Spinal cord (tissue), 10 donors: Measurements from ENCODE around the gene COX15. TPM values are rescaled to one million over a fixed set of nuclear protein-coding genes. Genes with fewer than 3 reads are reported as not detected.
"Not testable (repeated sequence)": the region's sequence is repeated elsewhere in the genome, so short reads cannot be mapped to it uniquely, and the experiment has no call there.

ENCODE experiments used
- DNase-seq, 6 donors: peaks; one replicate each; pipeline versions ENCODE4 v3.0.0 to v3.0.0-alpha.2; 2013 to 2015; ENCODE audit warnings: low spot score in 6 of 6, low read depth in 4 of 6
- H3K27ac ChIP-seq: one replicate; pipeline ENCODE4 v1.5.1; 2013; ENCODE audit warnings: low read depth, low read length, control low read depth
- H3K27me3 ChIP-seq: one replicate; pipeline ENCODE4 v1.6.1; 2013; ENCODE audit warnings: low read length; ENCODE audit not compliant: control insufficient read depth, insufficient read depth
- H3K36me3 ChIP-seq: one replicate; pipeline ENCODE4 v1.6.1; 2013; ENCODE audit warnings: low read length; ENCODE audit not compliant: control insufficient read depth, insufficient read depth
- H3K4me1 ChIP-seq: one replicate; pipeline ENCODE4 v1.6.1; 2013; ENCODE audit warnings: low read length; ENCODE audit not compliant: control insufficient read depth, insufficient read depth
- H3K4me3 ChIP-seq: one replicate; pipeline ENCODE4 v1.5.1; 2013; ENCODE audit warnings: low read depth, low read length, control low read depth
- H3K9me3 ChIP-seq: one replicate; pipeline ENCODE4 v1.6.1; 2013; ENCODE audit warnings: low read length; ENCODE audit not compliant: control insufficient read depth, insufficient read depth
- WGBS: methylation state at CpG from one replicate; pipeline ENCODE4 v1.1.5; 2013; ENCODE audit warnings: missing lambda C conversion rate; ENCODE audit not compliant: insufficient coverage; 5-methylcytosine and 5-hydroxymethylcytosine counted together
- polyA plus RNA-seq, 2 donors: library from polyadenylated mRNA; unstranded; fragments of 120-200 nt; gene quantifications; one replicate each; pipeline ENCODE4 v1.2.1, GENCODE V29; 2013; ENCODE audit not compliant: insufficient read length in 2 of 2
- total RNA-seq, 2 donors: library from RNA; depleted of rRNA in 1 of 2; stranded (reverse); fragments of 120-200 nt in 1 of 2; fragments of >200 nt in 1 of 2; gene quantifications; one replicate each; pipeline versions ENCODE4 v1.2.3 to v1.2.4, GENCODE V29; 2013 to 2014
- donor health status: healthy.

Gene COX15
- total and polyA plus RNA-seq, 4 donors = 37.8 to 44.1 (median 41.6) TPM

DNA sequence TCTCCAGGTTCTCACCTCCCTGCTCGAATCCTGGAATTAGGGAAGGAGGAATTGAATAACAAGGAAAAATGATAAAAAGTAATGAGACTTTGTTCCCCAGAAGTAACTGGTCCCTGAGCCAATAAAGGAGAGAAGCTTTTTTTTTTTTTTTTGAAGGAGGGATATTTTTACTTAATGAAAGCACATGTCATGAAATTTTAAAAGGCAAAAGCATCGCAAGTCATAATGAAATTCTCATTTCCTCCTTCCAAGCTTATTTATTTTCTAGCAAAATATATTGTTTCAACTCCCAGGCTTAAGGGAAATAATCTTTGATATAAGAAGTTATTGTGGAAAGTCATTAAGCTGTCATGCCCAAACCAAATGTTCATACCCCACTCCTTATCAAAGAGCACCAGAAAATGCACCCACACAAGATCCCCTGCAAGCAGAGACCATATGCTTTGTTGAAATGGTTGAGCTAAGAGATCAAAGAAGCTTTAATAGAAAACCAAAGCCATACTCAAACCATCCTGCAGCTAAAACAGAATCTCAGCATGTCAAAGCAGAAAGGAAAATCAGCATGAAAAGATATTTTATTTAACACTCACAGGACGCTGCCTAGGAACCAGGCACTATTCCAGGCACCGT, 33.9 kb upstream of the COX15 start:
- no peak overlapping the region for H3K4me3 ChIP-seq
- WGBS = 67% methylated on average over 1 of the region's 4 CpGs
- H3K4me1 ChIP-seq = no peaks in the 10 kb centered on the region

DNA sequence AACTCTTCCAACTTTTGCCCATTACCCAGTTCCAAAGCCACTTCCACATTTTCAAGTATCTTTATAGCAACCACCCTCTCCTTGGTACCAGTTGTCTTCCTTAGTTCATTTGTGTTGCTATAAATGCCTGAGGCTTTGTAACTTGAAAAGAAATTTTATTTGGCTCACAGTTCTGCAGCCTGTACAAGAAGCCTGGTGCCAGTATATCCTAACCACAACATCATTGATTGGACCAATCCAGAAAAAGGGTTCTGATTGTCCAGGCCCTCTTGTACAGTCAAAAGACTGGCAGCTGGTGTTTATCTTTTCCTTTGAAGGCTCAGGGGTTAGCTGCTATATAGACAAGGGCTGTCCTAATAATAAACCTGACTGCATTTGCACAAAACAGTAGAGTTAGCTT, 29.4 kb upstream of the COX15 start:
- Histone ChIP-seq H3K27ac (no peak overlapping the region), H3K27me3 (no peaks in the 10 kb centered on the region), H3K4me1 (no peaks in the 10 kb centered on the region), H3K9me3 (no peaks in the 10 kb centered on the region), H3K36me3 (peaks cover 6% of the 10 kb centered on the region), H3K4me3 (no peak overlapping the region)
- DNase-seq = no peak

More for the DNA sequence above, 33.9 kb upstream of the COX15 start:
- peaks cover 3% of the 10 kb centered on the region for H3K36me3 ChIP-seq
- no peaks in the 10 kb centered on the region for H3K9me3 ChIP-seq
- H3K27me3 ChIP-seq = no peaks in the 10 kb centered on the region
- H3K27ac ChIP-seq = no peak overlapping the region
- DNase-seq = peak in 1 of 6 donors; percentile 14

DNA sequence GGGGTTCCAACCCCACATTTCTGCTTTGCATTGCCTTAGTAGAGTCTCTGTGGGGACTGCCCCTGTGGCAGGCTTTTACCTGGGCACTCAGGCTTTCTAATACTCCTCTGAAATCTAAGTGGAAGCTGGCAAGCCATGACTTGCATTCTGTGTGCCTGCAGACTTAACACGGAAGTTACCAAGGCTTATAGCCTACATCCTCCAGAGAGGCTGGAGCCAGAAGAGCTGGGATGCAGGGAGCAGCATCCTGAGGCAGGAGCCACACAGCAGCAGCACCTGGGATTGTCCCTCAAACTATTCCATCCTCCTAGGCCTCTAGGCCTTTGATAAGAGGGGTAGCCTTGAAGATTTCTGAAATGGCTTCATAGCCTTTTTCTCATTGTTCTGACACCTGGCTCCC, 28.4 kb upstream of the COX15 start:
- Histone ChIP-seq H3K9me3 (no peaks in the 10 kb centered on the region), H3K36me3 (peaks cover 6% of the 10 kb centered on the region), H3K27me3 (no peaks in the 10 kb centered on the region), H3K27ac (no peak overlapping the region), H3K4me1 (no peaks in the 10 kb centered on the region), H3K4me3 (no peak overlapping the region)
- WGBS = no CpG with 5 or more reads among the region's 1 CpG
- no peak for DNase-seq

DNA sequence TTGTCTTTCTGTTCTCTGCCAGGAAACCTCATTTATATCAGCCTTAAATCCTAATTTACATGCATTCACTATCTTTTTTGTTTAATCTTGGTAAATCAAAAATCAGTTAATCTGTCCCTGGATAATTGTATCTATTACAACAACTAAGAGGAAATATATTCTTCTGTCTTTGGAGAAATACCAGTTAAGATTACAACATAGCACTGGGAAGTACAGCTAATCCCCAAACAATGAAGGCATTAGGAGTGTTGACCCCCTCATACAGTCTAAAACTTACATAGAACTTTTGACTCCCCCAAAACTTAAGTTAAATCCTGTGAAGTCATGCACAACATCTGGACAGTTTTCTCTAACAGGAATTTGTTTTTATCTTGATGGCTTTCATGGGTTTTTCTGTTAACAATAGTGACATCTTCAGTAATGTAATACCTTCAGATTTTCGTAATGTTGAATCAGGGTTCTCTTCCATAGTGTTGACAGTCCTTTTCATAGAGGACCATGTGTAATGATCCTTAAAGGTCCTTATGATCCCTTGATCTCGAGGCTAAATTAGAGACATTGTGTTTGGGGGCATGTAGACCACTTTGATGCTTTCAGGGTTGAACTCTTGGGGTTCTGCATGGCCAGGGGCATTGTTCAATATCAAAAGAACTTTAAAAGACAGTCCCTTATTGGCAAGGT, 26.4 kb upstream of the COX15 start:
- DNase-seq = no peak
- no peaks in the 10 kb centered on the region for H3K27me3 ChIP-seq
- no peak overlapping the region for H3K27ac ChIP-seq
- H3K9me3 ChIP-seq = no peaks in the 10 kb centered on the region
- peaks cover 10% of the 10 kb centered on the region for H3K36me3 ChIP-seq
- WGBS = no CpG with 5 or more reads among the region's 2 CpGs
- no peak overlapping the region for H3K4me3 ChIP-seq
- H3K4me1 ChIP-seq = no peaks in the 10 kb centered on the region

DNA sequence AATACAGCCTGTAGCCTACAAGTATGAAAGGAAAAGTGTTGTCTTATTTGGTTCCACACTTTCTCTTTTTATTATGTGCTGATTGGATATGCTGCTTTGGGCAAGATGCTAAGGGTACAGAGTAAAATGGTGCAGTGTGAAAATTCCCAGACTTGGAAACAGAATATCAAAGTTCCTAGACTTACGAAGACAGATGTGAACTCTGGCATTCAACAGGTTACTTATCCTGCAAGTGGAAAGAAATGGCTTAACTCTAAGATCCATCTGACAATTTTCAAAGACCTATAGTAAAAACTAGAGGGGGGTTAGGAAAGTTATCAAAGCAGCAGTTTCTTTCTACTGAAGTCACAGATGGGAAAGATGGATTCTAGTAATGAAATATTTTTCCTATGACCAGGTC, 24.2 kb upstream of the COX15 start:
- Histone ChIP-seq H3K36me3 (peaks cover 11% of the 10 kb centered on the region), H3K27ac (no peak overlapping the region), H3K4me1 (no peaks in the 10 kb centered on the region), H3K4me3 (no peak overlapping the region), H3K27me3 (no peaks in the 10 kb centered on the region), H3K9me3 (no peaks in the 10 kb centered on the region)
- no CpG with 5 or more reads among the region's 1 CpG for WGBS
- DNase-seq = no peak

DNA sequence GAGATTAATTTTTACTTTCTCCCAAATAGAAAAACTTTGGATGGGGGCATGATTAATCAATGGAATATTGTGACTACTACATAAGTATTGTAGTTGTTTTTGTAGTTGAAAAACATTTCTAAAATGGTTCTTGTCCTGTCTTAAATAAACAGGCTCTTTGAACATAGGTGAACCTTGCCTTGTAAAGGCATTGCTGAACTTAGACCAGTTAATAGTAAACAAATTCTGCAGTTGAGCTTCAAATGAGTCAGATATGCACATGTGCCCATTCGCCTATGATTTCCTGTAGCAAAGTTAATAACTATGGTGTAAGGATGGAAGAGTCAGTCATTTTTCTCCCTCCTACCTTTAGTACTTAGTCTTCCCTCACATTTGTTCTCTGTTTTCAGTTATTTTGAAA, 22.7 kb upstream of the COX15 start:
- Histone ChIP-seq H3K36me3 (peaks cover 8% of the 10 kb centered on the region), H3K4me1 (no peaks in the 10 kb centered on the region), H3K27ac (no peak overlapping the region), H3K9me3 (no peaks in the 10 kb centered on the region), H3K4me3 (no peak overlapping the region), H3K27me3 (no peaks in the 10 kb centered on the region)
- DNase-seq = no peak
- WGBS = no CpG with 5 or more reads among the region's 1 CpG

DNA sequence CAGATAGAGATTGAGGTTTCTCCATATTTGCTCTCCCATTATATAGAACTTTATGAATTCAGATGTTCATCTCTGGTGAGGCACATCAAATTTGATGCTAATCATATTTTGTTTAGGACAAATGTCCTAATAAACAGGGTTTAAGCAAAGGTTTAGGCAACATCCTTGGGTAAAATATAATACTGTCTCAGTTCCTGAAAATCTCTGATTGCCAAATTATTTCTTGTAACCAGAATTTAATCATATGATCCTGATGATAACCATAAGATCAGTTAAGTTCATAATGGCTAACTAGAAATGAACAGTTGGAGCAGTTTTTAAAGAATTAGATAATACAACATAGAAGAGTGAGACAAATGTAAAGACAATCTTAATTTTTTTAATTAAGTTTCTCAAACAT, 18.7 kb upstream of the COX15 start:
- H3K4me1 ChIP-seq = no peaks in the 10 kb centered on the region
- H3K27ac ChIP-seq = no peak overlapping the region
- DNase-seq = no peak
- no peak overlapping the region for H3K4me3 ChIP-seq
- H3K9me3 ChIP-seq = no peaks in the 10 kb centered on the region
- H3K27me3 ChIP-seq = no peaks in the 10 kb centered on the region
- peaks cover 13% of the 10 kb centered on the region for H3K36me3 ChIP-seq

DNA sequence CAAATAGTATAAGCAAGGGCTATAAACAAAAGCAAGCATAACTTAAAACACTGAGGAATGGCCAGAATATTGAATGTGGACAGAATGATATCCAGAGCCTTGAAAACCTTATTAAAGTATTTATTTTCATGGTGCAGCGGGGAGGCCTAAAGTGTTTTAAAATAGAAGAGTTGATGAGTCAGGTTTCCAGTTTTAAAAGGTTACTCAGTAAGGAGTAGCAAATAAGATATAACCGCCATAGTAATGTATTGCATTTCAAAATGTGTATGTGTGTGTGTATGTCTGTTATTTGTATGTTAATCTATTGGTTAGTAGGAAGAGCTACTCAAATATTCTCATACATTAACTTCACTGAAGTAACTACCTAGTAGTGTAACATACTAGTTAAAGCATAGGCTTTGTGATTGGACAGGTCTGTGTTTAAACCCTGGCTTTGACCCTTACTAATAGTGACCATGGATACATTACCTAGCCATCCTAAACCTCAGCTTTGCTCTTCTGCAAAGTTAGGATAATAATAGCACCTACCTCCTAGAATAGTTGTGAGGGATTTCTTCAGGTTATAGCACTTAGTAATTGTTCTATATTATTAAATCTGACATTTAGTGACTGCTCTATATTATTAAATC, 17.0 kb upstream of the COX15 start:
- no CpG with 5 or more reads among the region's 2 CpGs for WGBS
- no peak for DNase-seq
- Histone ChIP-seq H3K27me3 (no peaks in the 10 kb centered on the region), H3K36me3 (peaks cover 14% of the 10 kb centered on the region), H3K4me3 (no peak overlapping the region), H3K27ac (no peak overlapping the region), H3K9me3 (no peaks in the 10 kb centered on the region), H3K4me1 (no peaks in the 10 kb centered on the region)

DNA sequence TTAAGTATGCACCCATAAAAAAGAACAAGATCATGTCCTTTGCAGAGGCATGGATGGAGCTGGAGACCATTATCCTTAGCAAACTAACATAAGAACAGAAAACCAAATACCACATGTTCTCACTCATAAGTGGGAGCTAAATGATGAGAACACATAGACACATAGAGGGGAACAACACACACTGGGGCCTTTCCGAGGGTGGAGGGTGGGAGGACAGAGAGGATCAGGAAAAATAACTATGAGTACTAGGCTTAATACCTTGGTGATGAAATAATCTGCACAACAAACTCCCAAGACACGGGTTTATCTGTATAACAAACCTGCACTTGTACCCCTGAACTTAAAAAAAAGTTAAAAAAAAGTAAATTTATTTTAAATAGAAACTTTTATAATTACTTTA, 14.2 kb upstream of the COX15 start:
- H3K4me1 ChIP-seq, H3K27me3 ChIP-seq, H3K27ac ChIP-seq, H3K9me3 ChIP-seq, H3K4me3 ChIP-seq, DNase-seq: not testable (repeated sequence)
- peaks cover 21% of the 10 kb centered on the region for H3K36me3 ChIP-seq
- no CpG with 5 or more reads among the region's 2 CpGs for WGBS

DNA sequence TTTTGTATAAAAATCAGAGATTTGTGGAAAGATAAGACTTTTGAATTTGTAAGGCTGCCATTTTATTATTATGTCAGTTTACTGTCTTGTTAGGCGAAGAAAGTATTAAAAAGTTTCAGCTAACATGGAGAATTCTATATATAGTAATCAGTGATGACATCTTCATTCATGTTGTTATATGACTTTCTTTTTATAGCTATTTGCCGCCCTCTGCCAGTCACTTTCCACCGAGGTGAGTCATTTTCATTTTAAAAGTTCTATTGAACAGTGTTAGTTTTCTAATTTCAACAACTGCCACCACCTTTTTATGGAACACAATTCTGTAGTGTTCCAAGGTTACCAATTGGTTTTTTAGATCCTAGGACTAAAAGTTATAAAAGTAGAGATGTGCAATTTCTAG, 11.9 kb upstream of the COX15 start:
- Histone ChIP-seq H3K27me3 (no peaks in the 10 kb centered on the region), H3K27ac (no peak overlapping the region), H3K9me3 (peaks cover 9% of the 10 kb centered on the region), H3K4me3 (no peak overlapping the region), H3K4me1 (no peaks in the 10 kb centered on the region), H3K36me3 (peaks cover 21% of the 10 kb centered on the region)
- no CpG with 5 or more reads among the region's 3 CpGs for WGBS
- no peak for DNase-seq
